Sciatic nerve (tissue), 2 donors: ENCODE measurements around the gene TIFAB. TPM values are rescaled to one million over a fixed set of nuclear protein-coding genes. Genes with fewer than 3 reads are reported as not detected.
A peak's percentile ranks its signal among the peaks of the same experiment; 100 is the strongest.

Experiments
- ATAC-seq: fragments of 200-7000 bp; cut with Tn5 transposase; one replicate; pipeline ENCODE4 v1.9.1; 2020; ENCODE audit warnings: mild to moderate bottlenecking, moderate library complexity
- DNase-seq: peaks from one replicate; pipeline ENCODE4 v3.0.0-alpha.2; 2020; ENCODE audit warnings: low spot score
- intact Hi-C: fragments of 100-400 bp; cut with DNase I; formaldehyde crosslinking; loops from one replicate; pipeline ENCODE4 v1.14.2; 2022
- total RNA-seq: library from RNA; stranded (reverse); fragmentation: NEBNext Ultra II Directional; extraction: Animal tissue kit (Norgen Biotek cat#: 25700); gene quantifications from one replicate; pipeline ENCODE4 v1.2.1, GENCODE V29; 2021
- donor health status: DM: no; HTN: no; CAD: no.
- donor health status: DM: no; HTN: no; CAD: no.

The TIFAB gene
- total RNA-seq, 1 donor from 2014 or later: 0.22 TPM

- DNase-seq (no peak), ATAC-seq (no peak)
- intact Hi-C loops: no loop called here
Measured at GRCh38 chr5:135483254-135483653, 31.1 kb upstream of the TIFAB start.

- ATAC-seq (no peak), DNase-seq (peak; percentile 32)
- intact Hi-C loops: no loop called here
Measured at GRCh38 chr5:135482381-135482933, 30.3 kb upstream of the TIFAB start.

- DNase-seq (peak; percentile 9), ATAC-seq (no peak)
- intact Hi-C loops: no loop called here
Measured at GRCh38 chr5:135481909-135482311, 29.8 kb upstream of the TIFAB start.

- intact Hi-C loops: no loop called here
- DNase-seq: peak; percentile 47
- no peak for ATAC-seq
Measured at GRCh38 chr5:135481387-135481786, 29.2 kb upstream of the TIFAB start.

- DNase-seq (no peak), ATAC-seq (no peak)
- intact Hi-C loops: no loop called here
Measured at GRCh38 chr5:135480511-135480910, 28.4 kb upstream of the TIFAB start.

- ATAC-seq (no peak), DNase-seq (peak; percentile 27)
- intact Hi-C loops: no loop called here
Measured at GRCh38 chr5:135478938-135479337, 26.8 kb upstream of the TIFAB start.

- intact Hi-C loops: no loop called here
- DNase-seq: peak; percentile 28
Measured at GRCh38 chr5:135477613-135478066, 25.5 kb upstream of the TIFAB start.

GRCh38 chr5:135476615-135477581 is 24.7 kb upstream of the TIFAB start:
- DNase-seq (peak; percentile 8), ATAC-seq (no peak)
- intact Hi-C loops: no loop called here

More at GRCh38 chr5:135477613-135478066, 25.5 kb upstream of the TIFAB start:
- ATAC-seq: no peak

- intact Hi-C loops: no loop called here
- DNase-seq: peak; percentile 38
- ATAC-seq: no peak
Measured at GRCh38 chr5:135473956-135474670, 22.0 kb upstream of the TIFAB start.

GRCh38 chr5:135472141-135472540 is 20.0 kb upstream of the TIFAB start:
- no peak for ATAC-seq
- intact Hi-C loops: no loop called here
- peak; percentile 14 for DNase-seq

GRCh38 chr5:135471726-135472125 is 19.6 kb upstream of the TIFAB start:
- ATAC-seq (no peak), DNase-seq (peak; percentile 15)
- intact Hi-C loops: no loop called here

GRCh38 chr5:135469911-135470310 is 17.8 kb upstream of the TIFAB start:
- intact Hi-C loops: loop anchor here (5.0 kb wide), 1 partner anchor 82 kb away; no protein-coding TSS in a partner anchor
- DNase-seq: no peak

GRCh38 chr5:135468541-135468940 is 16.4 kb upstream of the TIFAB start:
- intact Hi-C loops: loop anchor here (5.0 kb wide), 1 partner anchor 84 kb away; no protein-coding TSS in a partner anchor
- ATAC-seq (no peak), DNase-seq (no peak)

More at GRCh38 chr5:135469911-135470310, 17.8 kb upstream of the TIFAB start:
- ATAC-seq: no peak

- peak; percentile 17 for DNase-seq
- no peak for ATAC-seq
- intact Hi-C loops: loop anchor here (5.0 kb wide), 1 partner anchor 84 kb away; no protein-coding TSS in a partner anchor
Measured at GRCh38 chr5:135467871-135468485, 15.8 kb upstream of the TIFAB start.

GRCh38 chr5:135467051-135467625 is 15.0 kb upstream of the TIFAB start:
- ATAC-seq (no peak), DNase-seq (peak; percentile 50)
- intact Hi-C loops: loop anchor here (5.0 kb wide), 1 partner anchor 85 kb away; no protein-coding TSS in a partner anchor

GRCh38 chr5:135466178-135467050 is 14.3 kb upstream of the TIFAB start:
- intact Hi-C loops: loop anchor here (5.0 kb wide), 1 partner anchor 86 kb away; no protein-coding TSS in a partner anchor
- DNase-seq (peak; percentile 87), ATAC-seq (peak; percentile 94)

GRCh38 chr5:135465391-135466122 is 13.4 kb upstream of the TIFAB start:
- intact Hi-C loops: loop anchor here (5.0 kb wide), 1 partner anchor 87 kb away; no protein-coding TSS in a partner anchor
- ATAC-seq (no peak), DNase-seq (peak; percentile 55)
